ENCODE results near the gene GPR176. TPM values are rescaled to one million over a fixed set of nuclear protein-coding genes. Genes with fewer than 3 reads are reported as not detected.

The GPR176 gene, protein sequence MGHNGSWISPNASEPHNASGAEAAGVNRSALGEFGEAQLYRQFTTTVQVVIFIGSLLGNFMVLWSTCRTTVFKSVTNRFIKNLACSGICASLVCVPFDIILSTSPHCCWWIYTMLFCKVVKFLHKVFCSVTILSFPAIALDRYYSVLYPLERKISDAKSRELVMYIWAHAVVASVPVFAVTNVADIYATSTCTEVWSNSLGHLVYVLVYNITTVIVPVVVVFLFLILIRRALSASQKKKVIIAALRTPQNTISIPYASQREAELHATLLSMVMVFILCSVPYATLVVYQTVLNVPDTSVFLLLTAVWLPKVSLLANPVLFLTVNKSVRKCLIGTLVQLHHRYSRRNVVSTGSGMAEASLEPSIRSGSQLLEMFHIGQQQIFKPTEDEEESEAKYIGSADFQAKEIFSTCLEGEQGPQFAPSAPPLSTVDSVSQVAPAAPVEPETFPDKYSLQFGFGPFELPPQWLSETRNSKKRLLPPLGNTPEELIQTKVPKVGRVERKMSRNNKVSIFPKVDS
- 136 and 250 TPM in 2 replicates for total RNA-seq

GRCh38 chr15:39919748-39920509 lies at the start of gene GPR176:
GPR176 (minus strand) TSS chr15:39920266; CDS start chr15:39920026, 240 bp downstream.

DNA sequence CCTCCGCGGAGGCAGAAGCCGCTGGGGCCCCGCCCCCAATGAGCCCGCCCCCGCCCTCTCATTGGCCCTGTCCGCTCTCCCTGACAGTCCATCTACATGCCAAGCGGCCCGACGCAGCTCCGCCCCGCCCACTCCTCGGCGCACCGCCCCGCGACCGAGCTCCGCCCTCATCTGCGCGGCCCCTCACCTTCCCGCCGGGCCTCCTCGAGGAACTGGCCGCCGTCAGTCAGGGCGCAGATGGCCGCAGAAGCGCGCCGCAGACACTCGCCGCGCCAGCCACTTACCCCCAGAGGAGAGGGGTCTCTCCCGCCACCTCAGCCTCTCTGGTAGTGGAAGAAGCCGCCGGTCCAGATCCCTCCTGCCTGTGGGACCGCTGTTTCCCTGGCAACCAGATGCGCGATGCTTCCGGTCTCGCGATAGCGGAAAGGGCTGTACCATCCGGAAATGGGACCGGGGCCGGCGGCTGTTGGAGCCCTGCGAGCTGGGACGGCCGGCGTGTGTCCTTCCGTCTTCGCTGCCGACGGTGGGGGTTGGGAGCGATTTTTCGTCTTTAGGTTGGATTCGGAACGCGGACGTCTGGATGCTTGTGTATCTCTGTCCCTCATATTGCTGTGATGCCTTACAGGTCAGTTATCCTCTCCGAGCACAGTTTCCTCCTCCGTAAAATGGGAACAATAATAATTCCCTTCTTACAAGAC lies 137.5 kb downstream of the GPR176 start, which contains the start of gene FSIP1:
Gene FSIP1 (minus strand): TSS at position 401 of the 698 bp plus-strand sequence. CDS start 6,317 bp downstream, outside the sequence.

Other genes with a start within 250 kb of the GPR176 start
- 1.3 and 2.8 TPM in 2 replicates for gene FSIP1, start 137.4 kb downstream of the GPR176 start, total RNA-seq
- gene EIF2AK4, start 13.8 kb upstream of the GPR176 start, total RNA-seq = 82.6 and 98.5 TPM in 2 replicates
- 158 and 237 TPM in 2 replicates for gene SRP14, start 118.9 kb upstream of the GPR176 start, total RNA-seq
- 0.19 and 2.5 TPM in 2 replicates for gene BMF, start 188.6 kb upstream of the GPR176 start, total RNA-seq
- gene BUB1B, start 240.8 kb upstream of the GPR176 start, total RNA-seq = 2.8 and 37.4 TPM in 2 replicates

Measured in regular cardiac myocyte (primary cell).